NCI-H345 (cell line): ENCODE data around the gene DOK6.

ENCODE experiments used
- DNase-seq: peaks from one replicate; lab custom pipeline; 2025; lab: John Stamatoyannopoulos, UW

Gene DOK6

GRCh38 chr18:69754108-69754507 is 353.4 kb downstream of the DOK6 start:
- no peak for DNase-seq

DNA sequence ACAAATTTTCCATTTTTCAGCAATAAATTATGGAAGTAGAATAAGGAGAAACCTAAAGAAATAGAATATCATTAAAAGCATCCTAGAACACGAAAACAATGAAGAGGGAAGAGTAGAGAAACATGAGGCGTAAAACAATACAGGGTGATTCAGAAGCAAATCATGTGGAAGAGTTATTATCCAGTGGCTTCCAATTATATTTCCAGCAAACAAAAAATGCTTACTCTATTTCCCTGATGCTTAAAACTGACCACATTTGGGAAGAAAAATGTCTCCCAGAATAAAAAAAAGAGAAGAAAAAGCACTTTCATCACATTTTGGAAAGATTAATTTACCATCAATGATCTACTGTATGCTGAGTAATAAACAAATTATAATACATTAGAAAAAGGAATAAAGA is 354.4 kb downstream of the DOK6 start:
- DNase-seq, result no peak

GRCh38 chr18:69755856-69756496 is 355.3 kb downstream of the DOK6 start:
- DNase-seq, result no peak

DNA sequence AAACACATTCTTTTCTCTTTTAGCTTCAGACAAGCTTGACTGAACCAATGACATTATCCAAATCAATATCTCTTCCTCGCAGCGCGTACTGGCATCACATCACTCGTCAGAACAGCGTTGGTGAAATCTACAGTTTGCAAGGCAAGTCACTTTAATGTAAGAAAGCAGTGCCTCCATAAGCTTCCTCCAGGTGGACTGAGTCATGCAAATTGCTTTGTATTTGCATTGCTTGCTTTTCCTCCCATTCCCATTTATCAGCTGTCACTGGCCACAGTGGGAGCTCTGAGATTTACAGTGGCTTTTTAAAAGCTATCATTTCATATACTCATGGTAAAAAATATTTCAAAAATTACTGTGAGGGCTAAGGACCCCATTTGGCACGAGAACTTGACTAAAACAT is 357.0 kb downstream of the DOK6 start:
- DNase-seq, result no peak

DNA sequence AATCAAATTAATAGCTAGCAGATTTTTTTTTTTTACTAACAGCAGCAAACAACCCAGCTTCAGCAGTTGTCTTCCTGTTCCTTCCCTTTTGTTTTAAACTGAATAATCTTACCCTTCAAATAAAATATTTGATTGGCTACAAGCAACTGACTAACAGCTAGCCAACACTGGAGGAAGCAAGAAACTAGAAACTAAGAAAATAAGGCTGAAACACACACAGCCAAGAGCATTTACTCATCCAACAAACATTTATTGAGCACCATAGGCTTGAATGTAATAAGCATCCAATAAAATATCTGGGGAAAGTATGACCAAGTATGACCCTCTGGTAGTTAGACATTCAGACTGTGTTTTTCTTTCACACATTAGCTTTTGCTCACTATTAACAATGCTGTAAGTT is 357.8 kb downstream of the DOK6 start:
- DNase-seq, result no peak

DNA sequence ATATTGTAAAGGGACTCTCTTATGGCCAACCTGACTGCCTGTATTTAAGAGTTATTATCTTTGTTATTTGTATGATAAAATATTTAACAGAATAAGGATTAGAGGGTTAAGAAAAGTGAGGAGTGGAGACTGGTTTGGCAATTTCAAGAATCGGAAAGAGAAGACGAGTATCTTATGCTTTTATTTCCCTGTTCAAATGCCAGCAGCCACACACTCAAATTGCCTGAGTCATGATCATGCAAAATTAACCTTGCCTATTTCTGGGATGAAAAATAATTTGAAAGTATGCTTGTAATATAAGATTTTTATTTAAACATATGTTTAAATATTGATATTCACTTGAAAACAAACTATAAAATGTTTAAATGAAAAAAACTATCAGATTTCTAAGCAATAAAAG is 358.4 kb downstream of the DOK6 start:
- no peak for DNase-seq

- DNase-seq, result no peak
These were observed 362.3 kb downstream of the DOK6 start for GRCh38 chr18:69763002-69763401.

- DNase-seq, result no peak
These were observed 363.1 kb downstream of the DOK6 start for GRCh38 chr18:69763821-69764220.

DNA sequence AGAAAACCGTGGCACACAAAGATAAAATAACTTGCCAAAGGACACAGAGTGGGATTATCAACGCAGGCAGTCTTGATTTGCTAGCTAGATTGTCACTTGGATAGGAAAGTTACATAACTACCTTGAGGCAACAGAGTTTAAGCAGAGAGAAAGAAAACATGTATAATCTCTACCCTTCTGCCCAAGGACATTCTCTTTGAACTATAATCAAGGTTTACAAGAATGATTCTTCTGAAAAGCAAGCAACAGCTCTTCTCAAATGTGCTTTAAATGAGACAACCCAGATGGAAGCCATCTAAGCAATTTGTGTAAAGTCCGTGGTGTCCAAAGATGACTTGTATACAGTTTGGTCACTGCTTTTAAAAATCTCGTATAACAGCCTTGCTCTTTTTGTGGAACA is 369.6 kb downstream of the DOK6 start:
- DNase-seq, result no peak

GRCh38 chr18:69774831-69775230 is 374.1 kb downstream of the DOK6 start:
- no peak for DNase-seq

DNA sequence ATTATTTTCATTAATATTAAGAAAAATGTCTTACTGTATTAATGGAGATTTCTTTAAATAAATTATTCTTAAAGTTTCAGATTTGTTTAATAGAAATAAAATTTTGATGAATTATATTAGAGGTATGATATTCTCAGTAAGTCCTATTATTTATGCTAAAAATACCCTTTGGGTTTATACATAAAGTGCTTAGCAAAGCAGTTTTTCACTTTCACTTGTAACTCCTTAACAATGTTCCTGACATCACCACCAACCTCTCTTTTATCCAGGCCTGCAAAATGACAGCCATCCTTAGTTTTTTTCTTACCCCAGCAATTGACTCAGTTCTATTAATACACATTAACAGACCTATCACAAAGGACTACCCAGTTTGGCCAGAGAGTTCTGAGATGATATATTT is 376.6 kb downstream of the DOK6 start:
- DNase-seq, result no peak

- no peak for DNase-seq
These were observed 378.0 kb downstream of the DOK6 start for GRCh38 chr18:69778680-69779079.

- no peak for DNase-seq
These were observed 380.2 kb downstream of the DOK6 start for GRCh38 chr18:69780851-69781250.

DNA sequence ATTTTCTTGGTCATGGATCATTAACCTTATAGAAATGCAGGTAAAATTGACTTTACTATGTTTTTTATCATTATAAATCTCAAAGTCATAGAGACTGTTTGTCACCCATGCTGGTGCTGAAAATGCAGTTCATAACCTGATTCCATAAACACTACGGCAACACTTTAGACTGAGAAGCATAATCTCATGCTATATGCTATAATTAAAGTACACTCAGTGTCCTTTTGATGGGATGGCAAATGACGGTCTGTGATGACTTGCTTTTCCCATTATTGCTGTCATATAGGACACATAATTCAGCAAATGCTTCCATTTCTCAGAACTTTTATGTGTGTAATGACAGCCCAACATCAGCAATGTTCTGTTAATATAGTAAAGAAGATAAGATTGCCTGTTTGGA is 384.1 kb downstream of the DOK6 start:
- DNase-seq, result no peak

GRCh38 chr18:69785466-69785865 is 384.8 kb downstream of the DOK6 start:
- no peak for DNase-seq

DNA sequence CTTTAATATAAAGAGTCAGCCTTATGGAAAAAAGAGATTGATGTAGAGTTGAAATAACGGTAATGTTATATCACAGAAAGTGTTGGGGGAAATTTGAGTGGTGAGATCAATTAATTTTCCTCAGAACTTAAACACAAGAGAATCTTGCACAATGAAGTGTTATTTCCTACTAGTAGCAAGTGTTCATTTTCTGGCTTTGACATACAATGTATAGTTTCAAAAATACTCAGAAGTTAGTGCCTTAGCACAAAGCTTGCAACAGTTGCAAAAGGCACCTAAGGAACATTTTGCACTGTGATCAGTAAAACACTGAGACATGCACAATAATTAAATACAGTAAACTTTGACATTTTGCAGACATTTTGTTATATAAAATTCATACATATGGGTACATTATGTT is 385.7 kb downstream of the DOK6 start:
- DNase-seq, result no peak

DNA sequence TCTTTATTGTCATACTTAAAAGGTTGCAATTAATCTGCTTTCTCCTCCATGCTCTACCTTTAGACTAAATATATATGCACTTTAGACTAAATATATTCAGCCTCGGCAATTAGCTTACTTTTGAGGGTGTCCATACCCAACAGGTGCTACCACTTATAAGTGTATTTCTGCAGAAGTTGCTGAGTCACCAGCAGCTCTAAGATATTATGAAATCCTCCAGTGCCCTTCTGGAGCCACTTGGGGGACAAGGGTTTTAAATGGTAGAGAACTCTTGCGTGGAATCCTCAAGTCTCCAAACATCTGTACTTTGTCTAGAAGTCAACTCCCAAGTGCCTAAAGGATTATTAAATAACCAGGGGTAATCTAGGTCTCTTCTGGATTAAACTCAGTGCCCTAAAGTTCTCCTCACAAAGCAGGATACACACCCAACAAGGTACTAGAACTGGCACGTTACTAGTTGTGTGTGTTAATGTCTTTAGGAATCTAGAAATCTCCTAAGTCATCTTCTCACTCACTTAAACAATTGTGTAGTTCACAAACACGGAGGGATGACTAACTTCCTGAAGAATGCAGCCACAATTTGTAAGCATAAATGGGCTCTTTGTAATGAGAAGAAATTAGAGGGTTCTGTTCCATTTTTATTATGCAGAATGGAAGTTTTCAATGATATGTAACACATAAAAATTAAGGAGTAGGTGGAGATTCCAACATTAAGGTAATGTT is 387.3 kb downstream of the DOK6 start:
- no peak for DNase-seq

- no peak for DNase-seq
These were observed 389.1 kb downstream of the DOK6 start for GRCh38 chr18:69789794-69790193.

DNA sequence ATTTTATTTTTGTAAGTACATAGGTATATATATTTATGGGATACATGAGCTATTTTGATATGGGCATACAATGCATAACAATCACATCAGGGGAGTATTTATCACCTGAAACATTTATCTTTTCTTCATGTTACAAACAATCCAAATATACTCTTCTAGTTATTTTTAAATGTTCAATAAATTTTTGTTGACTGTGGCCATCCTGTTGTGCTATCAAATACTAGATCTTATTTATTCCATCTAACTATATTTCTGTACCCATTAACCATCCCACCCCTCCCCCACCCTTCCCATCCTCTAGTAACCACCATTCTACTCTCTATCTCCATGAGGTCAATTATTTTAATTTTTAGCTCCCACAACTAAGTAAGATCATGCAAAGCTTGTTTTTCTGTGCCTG is 390.0 kb downstream of the DOK6 start:
- DNase-seq, result no peak

DNA sequence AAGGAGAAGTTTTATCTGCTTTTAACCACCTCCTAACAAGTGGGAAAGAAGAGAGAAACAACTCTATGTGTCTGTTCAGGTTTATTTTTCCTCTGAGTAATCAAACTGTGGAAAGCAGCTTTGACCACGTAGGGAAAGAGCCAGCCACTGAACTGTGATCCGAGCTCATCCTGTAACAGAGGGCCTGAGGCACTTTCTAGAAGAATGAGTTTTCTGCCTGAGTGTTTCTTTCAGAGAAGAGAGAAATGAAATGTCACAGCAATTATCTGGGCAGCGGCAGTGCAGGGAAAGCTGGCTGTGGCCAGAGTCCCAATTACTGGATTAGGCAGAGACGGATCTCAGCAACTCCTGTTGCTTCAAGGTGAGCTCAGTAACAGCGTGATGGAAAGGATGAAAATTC is 395.1 kb downstream of the DOK6 start:
- DNase-seq, result no peak

- no peak for DNase-seq
These were observed 404.3 kb downstream of the DOK6 start for GRCh38 chr18:69804776-69805501.

DNA sequence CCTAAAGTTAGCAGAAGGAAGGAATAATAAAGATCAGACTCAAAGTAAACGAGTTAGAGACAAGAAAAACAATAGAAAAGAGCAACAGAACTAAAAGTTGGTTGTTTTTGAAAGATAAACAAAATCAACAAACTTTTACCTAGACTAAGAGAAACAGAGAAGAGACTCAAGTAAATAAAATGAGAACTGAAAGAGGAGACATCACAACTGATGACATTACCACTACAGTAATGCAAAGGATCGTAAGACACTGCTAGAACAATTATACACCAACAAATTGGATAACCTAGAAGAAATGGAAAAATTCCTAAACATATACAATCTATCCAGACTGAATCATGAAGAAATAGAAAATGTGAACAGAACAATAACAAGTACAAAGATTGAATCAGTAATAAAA is 407.7 kb downstream of the DOK6 start:
- no peak for DNase-seq

DNA sequence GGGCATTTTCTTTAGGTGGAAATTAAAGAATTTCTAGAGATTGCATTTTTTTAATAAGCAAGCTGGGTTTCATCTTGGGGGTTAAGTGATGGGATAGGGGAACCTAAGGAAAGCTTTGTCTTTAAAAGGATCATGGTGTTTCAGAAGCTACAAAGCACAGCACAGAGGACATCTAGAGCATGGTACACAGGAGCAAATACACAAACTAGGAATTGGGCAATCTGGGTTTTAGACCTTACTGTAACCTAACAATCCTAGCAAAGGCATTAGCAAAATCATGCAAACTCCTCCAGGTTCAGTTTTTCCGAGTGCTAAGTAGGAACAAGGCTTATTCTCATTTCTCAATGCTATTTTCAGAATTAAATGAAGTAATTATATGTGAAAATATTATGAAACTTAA is 412.9 kb downstream of the DOK6 start:
- DNase-seq, result no peak
